ENCODE data around the gene APBA2.

Gene APBA2

DNA sequence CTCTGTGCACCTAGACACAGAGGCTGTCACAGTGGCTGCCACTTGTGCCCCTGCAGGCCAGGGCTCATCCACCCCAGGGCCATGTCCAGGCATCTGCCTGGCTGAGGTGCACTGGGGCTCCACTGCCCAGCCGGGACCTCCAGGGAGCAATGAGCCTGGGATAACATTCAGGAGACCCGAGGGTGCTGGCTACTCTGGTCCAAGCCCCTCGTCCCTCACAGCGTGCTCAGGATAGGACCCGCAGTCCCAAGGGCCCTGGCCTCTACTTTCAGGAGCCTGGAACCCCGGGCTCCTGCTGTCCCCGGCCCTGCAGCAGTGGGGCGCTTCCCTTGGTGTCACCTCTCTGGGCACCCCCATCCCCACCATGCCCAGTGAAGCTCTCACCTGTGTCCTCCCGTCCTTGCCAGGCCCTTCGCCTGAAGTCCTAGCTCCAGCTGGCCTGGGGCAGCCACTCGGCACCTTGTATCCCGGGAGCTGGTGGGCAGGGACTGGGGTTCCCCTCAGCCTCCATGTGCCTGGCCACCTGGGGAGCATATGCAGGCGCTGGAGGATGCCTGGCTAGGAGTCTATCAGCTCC lies 226.0 kb downstream of the APBA2 start:
- no peak for DNase-seq

DNA sequence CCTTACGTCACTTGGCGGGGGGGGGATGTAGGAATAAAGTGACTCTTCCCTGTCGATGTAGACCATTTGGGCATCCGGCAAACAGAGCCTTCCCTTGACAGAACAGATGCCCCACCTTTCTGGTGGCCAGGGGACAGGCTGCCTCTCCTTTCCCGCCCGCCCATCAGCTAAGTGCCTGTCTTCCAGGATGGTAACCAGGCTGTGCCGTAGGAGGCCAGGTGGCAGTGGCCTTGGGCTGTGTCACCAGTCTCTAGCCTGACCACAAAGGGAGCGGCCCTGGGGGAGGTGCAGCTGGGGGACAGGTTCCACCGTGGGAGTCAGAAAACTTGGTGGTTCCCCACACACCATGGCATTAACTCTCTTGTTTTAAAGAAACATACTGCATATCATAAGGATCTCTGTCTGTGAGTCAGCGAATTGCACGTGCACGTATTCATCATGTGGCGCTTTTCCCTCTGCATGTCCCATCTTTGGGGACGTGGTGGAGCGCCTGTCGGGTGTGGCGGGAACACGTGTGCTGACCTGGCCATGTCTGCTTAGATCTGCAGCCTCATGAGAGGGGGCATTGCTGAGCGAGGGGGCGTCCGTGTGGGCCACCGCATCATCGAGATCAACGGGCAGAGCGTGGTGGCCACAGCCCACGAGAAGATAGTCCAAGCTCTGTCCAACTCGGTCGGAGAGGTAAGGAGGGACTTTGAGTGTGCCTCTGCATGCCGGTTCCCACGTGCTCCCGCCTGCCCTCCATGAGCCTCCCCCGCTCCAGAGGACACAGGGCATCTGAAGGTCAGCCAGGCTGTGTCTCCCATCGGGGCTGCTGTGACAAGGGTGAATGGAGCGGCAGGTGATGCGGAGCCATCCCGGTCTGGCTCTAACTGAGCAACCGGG lies 227.8 kb downstream of the APBA2 start:
- DNase-seq, result no peak

DNA sequence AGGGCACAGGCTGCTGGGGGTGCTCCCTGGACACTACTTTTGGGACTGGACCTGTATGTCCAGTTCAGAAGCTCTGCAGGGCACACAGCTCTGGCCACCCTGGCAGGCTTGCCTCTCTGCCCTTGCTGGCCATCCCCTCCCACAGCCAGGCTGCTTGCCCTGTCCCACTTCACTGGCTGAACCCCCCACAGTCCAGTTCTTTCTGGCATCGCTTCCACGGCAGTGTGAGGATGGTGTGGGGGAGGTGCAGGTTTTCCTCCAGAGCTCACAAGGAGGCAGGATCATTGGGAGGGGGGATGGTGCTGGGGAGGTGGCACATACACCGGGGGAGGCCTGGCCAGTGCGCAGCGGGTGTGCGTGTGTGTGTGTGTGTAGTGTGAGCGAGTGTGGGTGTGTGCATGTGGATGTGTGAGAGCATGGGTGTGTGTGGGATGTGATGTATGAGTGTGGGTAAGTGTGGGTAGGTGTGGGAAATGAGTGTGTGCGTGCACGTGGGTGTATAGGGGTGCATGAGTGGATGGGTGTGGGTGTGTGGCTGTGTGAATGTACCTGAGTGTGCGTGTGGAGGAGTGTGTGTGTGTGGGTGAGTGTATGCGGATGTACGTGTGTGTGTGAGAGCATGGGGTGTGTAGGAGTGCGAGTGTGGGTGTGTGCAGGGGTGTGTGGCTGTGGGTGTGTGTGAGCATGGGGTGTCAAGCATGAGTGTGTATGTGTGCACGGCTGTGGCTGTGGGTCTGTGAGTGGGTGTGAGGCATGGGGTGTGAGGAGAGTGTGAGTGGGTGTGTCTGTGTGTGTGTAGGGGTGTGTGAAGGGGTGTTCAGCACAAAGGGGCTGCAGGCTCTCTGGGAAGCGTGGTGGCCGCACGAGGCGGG lies 228.7 kb downstream of the APBA2 start:
- no peak for DNase-seq

DNA sequence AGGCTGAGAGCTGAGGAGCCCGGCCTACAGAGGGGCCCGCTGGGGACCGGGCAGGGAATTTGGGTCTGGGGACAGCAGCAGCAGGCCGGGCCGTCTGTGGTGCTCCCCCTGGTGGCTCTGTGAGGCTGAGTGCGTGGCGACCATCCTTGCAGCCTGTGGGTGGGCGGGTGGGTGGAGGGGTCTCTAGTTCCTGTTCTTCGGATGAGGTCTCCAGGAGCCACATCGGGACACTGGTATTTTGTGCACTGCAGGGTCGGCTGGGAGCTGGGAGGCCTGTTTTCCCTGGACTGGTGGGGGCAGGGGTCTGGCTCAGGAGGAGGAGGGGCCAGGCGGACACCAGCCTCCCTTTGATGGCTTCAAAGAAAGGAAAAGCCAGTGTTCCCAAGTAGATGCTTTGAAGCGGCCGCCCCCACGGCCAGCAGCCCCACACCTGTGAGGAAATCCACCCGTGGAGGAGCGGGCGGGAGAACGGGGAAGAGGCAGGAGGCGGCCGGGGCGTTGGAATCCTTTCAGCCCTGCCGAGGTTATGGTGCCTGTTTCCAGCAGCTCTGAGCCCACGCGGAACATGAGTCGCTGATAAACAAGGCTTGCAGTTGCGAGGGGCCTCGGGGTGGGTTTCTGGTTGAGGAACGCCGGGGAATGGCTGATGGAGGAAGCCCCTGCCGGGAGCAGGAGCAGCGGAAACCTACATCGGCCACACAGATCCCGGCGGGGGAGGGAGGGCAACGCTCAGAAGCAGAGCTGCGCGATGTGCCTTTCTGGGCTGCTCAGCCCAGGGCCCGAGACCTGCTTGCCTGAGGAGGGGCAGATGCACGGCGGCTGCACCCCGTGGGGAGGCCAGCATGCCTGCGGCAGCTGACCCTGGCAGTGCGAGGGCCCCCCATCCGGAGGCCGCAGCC lies 229.6 kb downstream of the APBA2 start:
- DNase-seq, result no peak

DNA sequence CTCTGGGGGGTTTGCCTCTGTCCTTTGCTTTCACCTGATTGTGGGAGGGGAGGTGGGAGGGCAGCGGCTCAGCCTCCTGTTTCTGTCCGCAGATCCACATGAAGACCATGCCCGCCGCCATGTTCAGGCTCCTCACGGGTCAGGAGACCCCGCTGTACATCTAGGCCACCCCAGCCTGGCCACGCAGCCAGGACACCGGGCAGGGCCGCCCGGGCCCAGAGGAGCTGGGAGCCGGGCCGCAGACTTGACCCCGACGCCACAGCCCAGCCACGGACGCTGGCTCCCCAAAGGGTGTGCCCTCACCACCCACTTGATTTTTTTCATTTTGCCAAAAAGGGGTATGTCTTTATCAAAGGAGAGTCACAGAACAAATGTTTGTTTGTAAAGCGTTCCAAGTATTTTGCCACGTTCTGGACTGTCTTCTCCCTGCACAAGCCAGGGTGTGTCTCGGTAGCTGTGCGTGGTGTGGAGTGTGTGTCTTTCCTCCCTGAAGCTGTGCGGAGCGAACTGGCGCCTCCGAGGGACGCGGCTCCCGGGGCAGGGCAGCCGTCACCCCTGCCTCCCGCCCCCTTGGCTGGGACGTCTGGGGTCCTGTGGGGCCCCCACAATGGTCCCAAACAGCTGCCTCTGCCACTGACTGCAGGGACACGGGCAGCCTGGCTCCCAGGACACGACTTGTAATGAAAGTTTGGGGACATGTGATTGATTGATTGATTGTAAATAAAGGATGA lies 231.4 kb downstream of the APBA2 start:
- no peak for DNase-seq

DNA sequence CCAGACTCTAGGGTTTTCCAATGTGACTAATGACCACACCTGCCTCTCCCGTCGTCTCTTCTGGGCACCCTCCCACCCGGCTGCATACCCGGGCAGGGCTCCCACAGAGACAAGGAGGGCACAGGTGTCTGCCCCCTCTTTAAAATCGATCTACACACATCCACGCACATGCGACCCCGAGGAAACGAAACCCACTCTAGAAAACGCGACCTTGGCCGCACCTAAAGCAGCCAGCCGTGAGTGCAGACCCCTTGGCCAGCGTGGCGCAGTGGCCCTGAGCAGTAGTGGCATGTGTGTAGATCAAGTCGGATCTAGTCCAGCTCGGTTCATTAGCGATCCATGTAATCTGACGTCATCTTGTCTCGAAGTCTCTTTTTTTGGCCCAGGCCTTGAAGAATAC lies 232.0 kb downstream of the APBA2 start:
- no peak for DNase-seq

DNA sequence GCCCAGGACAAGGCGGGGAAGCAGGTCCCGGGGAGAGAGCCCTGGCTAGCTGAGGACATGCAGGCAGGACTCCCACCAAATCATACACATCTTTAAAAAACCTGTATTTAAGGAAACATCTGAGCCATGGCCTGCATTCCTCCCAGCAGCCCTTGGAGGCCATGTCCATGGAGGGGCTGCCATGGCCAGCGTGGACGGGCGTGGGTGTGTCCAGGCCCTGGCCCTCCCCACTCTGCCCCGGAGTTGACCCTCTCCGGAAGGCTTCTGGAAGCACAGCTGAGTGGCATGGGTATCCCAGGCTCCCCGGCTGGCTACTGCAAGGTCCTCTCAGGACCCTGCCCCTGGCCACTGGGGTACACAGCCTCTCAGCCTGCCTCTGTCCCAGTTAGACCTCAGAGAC lies 234.1 kb downstream of the APBA2 start:
- no peak for DNase-seq

DNA sequence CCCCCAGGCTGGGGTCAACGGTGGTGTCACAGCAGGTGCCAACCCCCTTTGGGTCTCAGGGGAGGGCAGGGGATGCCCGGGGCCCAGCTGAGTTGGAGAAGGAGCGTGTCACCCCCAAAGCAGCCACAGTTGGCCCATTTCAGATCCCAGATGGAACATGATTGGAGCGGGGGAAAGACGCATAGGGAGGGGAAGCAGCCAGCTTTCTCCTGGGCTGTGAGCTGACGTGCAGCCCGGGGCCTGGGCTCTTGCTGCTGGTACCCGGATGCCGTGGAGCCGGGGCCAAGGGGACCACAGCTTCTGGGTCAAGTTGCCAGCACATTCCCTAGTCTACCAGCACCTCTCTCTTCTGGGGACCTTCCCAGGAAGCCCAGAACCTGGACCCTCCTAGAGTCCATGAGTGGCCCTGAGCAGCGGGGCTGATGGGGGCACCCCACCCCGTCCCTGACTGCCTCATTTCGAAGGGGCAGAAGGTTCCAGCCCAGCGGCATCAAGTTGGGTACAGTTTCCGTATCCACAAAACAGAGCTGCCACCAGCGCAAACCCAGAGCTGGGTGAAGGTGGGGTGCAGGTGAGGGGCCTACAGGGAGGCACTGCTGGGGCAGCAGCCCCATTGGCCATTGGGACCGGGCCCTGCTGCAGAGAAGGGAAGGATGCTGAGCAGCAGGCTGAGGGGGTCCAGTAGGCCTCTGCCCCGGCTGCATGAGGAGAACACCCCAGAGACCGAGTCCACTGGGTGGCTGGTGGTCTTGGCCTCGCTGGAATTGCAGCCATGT lies 235.0 kb downstream of the APBA2 start:
- DNase-seq, result no peak

DNA sequence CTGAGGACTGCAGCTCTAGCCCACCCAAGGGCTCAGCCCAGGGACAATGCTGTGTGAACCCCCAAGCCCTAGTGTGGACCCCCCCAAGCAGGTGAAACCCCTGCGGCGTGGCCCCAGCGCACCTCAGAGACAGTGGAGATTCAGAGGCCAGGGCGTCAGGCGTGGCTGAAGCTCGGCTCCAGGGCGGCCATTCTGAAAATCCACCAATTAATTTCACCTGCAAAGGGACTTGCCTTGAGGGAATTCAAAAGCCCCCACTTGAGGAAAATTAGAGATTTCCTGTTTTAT lies 235.5 kb downstream of the APBA2 start:
- no peak for DNase-seq

DNA sequence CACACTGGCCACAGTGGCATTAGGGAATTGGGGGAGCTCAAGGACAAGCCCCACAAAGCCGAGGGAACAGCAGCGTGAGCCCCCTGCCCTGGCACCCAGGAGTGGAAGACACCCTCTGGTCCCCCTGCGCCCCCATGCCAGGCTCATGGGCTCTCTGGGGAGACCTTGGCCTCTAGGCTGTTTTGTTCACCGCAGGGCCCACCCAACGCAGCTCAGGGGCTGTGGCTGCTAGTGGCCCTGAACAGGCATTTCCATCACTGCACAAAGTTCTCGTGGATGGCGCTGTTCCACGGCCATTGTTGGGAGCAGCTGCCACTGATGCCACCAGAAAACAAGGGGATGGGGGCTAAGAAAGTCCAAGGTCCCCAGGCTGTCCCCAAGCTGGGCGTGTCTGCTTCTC lies 236.1 kb downstream of the APBA2 start:
- no peak for DNase-seq

DNA sequence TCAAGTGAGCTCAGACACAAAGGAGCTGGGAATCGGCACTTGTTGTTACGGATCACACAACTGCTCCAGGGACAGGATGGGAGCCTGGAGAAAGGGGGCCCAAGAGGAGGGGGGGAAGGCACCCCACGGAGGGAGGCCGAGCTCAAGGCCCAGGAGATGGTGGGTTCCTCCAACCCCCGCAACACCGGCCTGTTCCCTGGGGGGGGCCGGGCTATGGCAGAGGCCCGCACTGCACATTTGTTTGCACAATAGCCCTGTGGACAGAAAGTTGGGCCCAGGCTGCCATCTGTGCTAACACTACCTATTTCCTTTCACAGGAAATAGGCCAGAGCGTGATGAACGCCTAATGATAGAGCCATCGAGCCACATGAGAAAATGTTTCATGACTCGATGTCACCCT lies 236.7 kb downstream of the APBA2 start:
- DNase-seq, result no peak

DNA sequence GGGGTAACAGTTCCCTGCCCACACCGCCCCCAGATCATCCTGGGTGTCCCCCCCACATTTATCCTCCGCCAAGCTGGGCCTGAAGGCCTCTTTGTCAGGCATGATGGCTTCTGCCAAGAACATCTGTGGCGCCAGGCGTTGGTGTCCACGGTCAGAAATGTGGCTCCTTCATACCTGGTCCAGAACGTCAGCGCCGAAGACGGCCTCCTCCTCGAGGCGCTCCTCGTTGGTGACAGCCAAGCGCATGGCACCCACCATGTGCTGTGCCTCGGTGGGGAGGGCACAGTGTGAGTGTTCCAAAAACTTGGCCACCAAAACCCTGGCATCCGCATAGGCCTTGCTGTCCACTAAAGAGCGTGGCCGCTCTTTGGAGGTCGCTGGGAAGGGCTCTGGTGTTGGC lies 237.4 kb downstream of the APBA2 start:
- DNase-seq, result no peak

DNA sequence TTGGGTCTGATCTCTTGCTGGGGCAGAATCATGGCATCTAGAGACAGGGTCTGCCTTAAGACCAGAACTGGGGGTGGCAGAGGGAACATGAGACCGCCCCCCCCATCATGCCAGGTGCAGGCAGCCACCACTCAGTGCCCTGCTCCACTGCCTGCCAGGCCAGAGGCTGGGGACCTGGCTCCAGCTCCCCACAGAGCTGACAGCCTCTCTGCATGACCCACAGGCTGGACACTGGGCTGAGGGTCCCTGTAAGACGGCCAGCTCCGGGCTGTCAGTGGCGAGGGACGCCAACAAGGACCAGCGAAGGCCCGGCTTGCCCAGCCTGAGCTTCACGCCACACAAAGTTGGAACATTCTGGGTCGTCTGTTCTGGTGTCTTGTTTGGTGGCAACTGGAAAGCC lies 238.2 kb downstream of the APBA2 start:
- no peak for DNase-seq

DNA sequence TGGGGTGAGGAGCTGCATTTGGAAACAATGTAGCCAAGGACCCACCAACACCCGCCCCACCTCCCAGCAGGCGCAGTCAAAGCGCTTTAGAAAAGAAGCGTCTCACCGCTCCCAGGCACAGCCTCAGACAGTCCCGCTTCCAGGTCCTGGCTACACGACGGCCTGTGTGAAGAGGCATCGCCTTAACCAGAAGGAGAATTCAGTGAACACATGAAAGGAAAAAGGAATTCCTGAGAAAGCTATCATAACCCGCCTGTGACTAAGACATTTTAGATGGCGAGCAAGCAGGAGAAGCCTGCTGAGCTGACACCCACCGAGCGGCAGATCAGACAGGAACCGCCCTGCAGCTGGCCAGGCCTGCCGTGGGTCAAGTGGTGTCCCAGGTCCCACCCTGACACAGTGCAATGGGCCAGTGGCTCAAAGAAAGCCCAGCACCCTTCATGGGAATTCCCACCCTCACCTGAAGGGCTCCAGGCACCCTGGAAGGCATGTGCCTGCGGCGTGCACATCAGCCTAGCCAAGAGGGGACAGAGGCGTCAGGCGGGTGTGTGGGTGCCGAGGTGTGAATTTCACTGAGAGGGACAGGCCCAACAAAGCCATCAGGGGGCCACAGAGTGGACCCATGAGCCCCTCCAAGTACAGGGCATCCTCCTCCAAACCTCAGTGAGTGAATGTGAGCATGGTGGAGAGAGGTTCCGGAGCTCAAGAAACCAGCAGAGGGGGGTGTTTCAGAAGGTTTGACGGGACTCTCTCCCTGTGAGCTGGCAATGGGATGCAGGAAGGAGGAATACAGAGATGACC lies 239.0 kb downstream of the APBA2 start:
- DNase-seq, result no peak

DNA sequence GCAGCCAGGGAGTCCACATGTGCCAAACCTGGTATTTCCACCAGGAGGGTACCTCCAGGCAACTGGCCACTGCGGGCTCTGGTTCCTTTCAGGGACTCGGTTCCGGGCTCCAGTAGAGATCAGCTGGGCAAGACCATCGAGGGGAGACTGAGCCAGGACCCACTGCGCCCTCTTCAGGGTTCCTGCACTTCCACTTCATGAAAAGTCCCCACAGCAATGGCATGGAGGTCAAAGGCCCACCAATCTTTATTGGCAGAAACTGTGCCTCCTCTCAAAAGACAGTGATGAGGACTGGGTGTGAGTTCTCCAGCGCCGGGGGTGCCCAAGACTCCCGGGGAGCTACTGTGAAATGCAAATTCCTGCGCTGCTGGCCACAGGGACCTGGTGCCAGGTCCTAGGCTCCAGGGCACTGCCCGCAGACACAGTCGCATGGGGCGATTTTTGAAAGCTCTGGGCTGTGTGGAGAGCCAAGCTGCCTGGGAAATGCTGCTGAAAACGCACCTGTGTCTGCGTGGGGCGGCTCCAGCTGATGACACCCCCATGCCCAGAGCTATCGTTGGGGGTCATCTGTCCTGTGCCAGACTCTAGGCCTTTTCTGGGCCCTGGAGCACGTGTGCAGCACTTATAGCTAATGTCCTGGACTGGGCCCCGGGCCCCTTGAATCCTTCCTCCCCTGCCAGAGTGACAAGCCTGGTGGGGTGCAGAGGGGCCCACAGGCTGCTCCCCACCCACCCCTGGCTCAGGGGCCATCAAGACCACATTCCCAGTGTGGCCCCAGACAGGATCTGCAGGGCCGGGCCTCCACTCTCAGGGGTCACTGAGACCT lies 239.8 kb downstream of the APBA2 start:
- DNase-seq, result no peak

DNA sequence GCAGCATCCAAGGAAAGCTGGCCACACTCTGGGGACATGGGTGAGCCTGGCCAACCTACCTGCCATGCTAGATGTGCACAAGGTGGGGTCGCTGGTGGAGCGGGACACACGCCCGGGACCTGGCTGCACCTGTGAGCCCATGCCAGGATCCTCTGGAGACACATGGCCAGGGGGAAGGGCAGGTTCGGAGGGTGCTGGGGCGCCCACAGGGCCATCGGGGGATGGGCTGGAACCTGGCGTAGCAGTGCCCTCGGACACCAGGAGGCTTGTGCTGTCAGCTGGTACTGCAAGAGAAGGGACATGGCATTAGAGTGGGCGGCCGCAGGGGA lies 240.4 kb downstream of the APBA2 start:
- DNase-seq, result no peak

DNA sequence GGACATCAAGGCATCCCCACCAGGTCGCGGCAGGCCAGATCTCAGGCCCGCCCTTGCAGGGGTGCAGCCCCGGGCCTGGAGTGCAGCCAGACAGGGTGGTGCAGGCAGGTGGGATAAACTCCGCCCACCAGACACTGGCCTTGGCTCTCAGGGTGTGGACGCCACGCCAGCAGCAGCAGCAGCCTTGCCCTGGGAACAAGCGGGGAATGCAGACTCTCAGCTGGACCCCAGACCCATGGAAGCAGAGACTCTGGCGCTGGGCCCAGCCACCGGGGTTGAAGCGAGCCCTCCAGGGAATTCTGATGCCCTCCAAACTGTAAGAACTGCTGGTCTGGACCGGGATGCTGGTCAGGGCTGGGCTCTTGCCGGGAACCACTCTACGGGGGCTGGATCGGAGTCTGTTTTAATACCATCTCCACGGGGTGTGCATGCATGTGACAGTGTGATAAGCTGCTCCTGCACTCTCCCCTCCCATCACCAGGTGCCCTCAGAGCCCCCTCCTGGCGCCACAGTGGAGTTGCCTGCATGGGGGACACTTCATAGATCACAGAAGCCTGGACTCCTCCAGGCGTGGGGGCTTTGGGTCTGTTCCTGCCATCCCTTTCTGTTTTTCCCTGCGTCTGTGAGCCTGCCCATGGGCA lies 241.2 kb downstream of the APBA2 start:
- no peak for DNase-seq

DNA sequence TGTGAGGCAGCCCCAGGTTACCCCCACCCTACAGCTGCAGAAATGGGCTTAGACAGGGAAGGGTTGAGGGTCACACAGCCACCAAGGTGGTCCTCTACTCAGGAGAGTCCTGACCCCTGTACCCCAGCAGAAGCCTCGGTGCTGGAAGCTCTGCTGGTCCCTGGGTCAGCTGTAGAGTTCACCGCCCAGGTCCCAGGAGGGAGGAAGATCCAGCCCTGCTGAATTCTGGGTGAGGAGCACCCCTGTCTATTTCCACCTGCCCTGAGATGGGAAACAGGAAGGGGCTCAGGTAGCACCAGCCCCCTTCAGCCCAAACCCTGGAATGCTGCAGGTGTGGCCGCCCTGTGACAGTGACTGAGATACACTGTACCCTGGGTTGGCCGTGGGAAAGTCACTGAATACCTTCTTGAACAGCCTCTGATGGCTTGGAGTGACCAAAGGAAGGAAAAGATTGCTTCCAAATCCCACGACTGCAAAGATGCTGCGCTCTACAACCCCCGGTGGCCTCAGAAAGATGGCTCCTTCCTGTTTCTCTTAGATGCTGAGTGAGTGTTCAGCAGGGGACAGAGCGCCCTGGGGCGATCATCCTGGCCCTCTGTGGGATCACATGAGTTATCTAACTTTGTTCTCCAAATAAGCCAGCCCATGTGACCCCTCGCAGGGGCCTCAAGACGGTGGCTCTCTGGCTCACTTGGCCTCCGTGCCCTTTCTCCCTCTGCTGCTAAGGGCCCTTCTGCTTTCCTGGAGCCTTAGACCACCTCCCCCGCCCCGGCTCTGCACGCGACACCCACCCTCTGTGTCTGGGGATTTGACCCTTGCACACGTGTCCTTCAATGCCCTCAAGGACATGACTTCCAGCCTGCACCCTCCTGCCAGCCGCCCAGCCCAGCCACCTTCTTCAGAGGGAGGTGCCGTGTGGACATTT lies 242.0 kb downstream of the APBA2 start:
- DNase-seq, result no peak

Measured in NCI-H1105 treated with DMSO at 0.1 percent for 48 hours (cell line).